WTC11 (cell line): ENCODE results near the gene DRC1.

Experiments
- E2F1 ChIP-seq: sonication (generic); formaldehyde crosslinking; IDR thresholded peaks from 2 replicates; pipeline ENCODE4 v1.8.0; 2022; ENCODE audit warnings: mild to moderate bottlenecking, missing genetic modification reagents
- ELF4 ChIP-seq: sonication (generic); formaldehyde crosslinking; IDR thresholded peaks from 2 replicates; pipeline ENCODE4 v1.8.1; 2022; ENCODE audit warnings: low read depth, mild to moderate bottlenecking, moderate library complexity, missing genetic modification reagents
- JUN ChIP-seq: sonication (generic); formaldehyde crosslinking; IDR thresholded peaks from 2 replicates; pipeline ENCODE4 v1.8.0; 2023; ENCODE audit warnings: mild to moderate bottlenecking, missing genetic modification reagents
- MAX ChIP-seq: sonication (generic); formaldehyde crosslinking; IDR thresholded peaks from 2 replicates; pipeline ENCODE4 v1.8.0; 2022; ENCODE audit warnings: mild to moderate bottlenecking, missing genetic modification reagents
- MYBL2 ChIP-seq: sonication (generic); formaldehyde crosslinking; IDR thresholded peaks from 2 replicates; pipeline ENCODE4 v1.8.1; 2023; ENCODE audit warnings: mild to moderate bottlenecking, moderate library complexity, missing genetic modification reagents
- NR1H2 ChIP-seq: sonication (generic); formaldehyde crosslinking; IDR thresholded peaks from 2 replicates; pipeline ENCODE4 v1.9.0; 2021; ENCODE audit warnings: mild to moderate bottlenecking, moderate library complexity, missing genetic modification reagents
- NR3C1 ChIP-seq: sonication (generic); formaldehyde crosslinking; conservative IDR thresholded peaks from 2 replicates; pipeline ENCODE4 v1.8.1; 2023; ENCODE audit warnings: low read depth, mild to moderate bottlenecking, missing genetic modification reagents
- TF ChIP-seq, protein P1 (sequence below): fragments of 200-600 bp; IDR thresholded peaks from 2 replicates; pipeline ENCODE4 v1.8.0; 2022; ENCODE audit warnings: antibody characterized with exemption
- TF ChIP-seq, protein P2 (sequence below): sonication (generic); formaldehyde crosslinking; IDR thresholded peaks from 2 replicates; pipeline ENCODE4 v1.8.0; 2022; ENCODE audit warnings: mild to moderate bottlenecking, missing genetic modification reagents

GRCh38 chr2:26469092-26469710 is 67.5 kb downstream of the DRC1 start:
- TF ChIP-seq, protein P1, sequence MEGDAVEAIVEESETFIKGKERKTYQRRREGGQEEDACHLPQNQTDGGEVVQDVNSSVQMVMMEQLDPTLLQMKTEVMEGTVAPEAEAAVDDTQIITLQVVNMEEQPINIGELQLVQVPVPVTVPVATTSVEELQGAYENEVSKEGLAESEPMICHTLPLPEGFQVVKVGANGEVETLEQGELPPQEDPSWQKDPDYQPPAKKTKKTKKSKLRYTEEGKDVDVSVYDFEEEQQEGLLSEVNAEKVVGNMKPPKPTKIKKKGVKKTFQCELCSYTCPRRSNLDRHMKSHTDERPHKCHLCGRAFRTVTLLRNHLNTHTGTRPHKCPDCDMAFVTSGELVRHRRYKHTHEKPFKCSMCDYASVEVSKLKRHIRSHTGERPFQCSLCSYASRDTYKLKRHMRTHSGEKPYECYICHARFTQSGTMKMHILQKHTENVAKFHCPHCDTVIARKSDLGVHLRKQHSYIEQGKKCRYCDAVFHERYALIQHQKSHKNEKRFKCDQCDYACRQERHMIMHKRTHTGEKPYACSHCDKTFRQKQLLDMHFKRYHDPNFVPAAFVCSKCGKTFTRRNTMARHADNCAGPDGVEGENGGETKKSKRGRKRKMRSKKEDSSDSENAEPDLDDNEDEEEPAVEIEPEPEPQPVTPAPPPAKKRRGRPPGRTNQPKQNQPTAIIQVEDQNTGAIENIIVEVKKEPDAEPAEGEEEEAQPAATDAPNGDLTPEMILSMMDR, result peak; percentile 94
- no peak for TF ChIP-seq MYBL2 (CRISPR knock-in tag)
- TF ChIP-seq JUN (CRISPR knock-in tag), result no peak
- no peak for TF ChIP-seq ELF4
- no peak for TF ChIP-seq NR3C1 (CRISPR knock-in tag)
- TF ChIP-seq NR1H2 (CRISPR knock-in tag), result no peak
- TF ChIP-seq E2F1 (CRISPR knock-in tag), result no peak
- no peak for TF ChIP-seq MAX (CRISPR knock-in tag)
- TF ChIP-seq, protein P2, sequence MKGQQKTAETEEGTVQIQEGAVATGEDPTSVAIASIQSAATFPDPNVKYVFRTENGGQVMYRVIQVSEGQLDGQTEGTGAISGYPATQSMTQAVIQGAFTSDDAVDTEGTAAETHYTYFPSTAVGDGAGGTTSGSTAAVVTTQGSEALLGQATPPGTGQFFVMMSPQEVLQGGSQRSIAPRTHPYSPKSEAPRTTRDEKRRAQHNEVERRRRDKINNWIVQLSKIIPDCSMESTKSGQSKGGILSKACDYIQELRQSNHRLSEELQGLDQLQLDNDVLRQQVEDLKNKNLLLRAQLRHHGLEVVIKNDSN, result no peak
